Right lobe of liver (tissue), 4 donors: Measurements from ENCODE around the gene EXOC3.
"Not testable (repeated sequence)": the region's sequence is repeated elsewhere in the genome, so short reads cannot be mapped to it uniquely, and the experiment has no call there.

ENCODE experiments used
- CTCF ChIP-seq, 4 donors: fragments of 200-600 bp in 3 of 4; fragments of 450-650 bp in 1 of 4; IDR thresholded peaks; one replicate each; pipeline versions ENCODE4 v1.5.1 to v1.8.0; 2016 to 2022; ENCODE audit warnings: antibody characterized with exemption in 4 of 4, mild to moderate bottlenecking in 2 of 4
- POLR2A ChIP-seq: fragments of 450-650 bp; IDR thresholded peaks from one replicate; pipeline ENCODE4 v1.6.1; 2017; ENCODE audit warnings: antibody characterized with exemption, mild to moderate bottlenecking
- donor health status: DM: no; HTN: no; CAD: no.
- donor health status: DM: no; HTN: no; CAD: no.
- donor health status: DM: no; HTN: yes; CAD: no.

GRCh38 chr5:398141-398474 is 44.9 kb upstream of the EXOC3 start:
- TF ChIP-seq POLR2A; CTCF (IDR thresholded peaks at IDR 0.05): not testable (repeated sequence)
